HUDEP-2 (cell line): Measurements from ENCODE around the gene GPATCH2.

Experiments used
- DNase-seq, 76 experiments: peaks; one replicate each; lab custom pipeline; 2025; ENCODE audit not compliant: unreplicated experiment in 76 of 76; lab: John Stamatoyannopoulos, UW

GPATCH2 gene

GRCh38 chr1:217630711-217631591 lies at the start of gene GPATCH2, which contains the start of gene SPATA17:
TSS of gene GPATCH2 (minus strand) at chr1:217631090. CDS start at chr1:217630971, 119 bp downstream.
TSS of gene SPATA17 (plus strand) at chr1:217631344. CDS start at chr1:217631379, 35 bp downstream.
- peak in 75 of 76 experiments; percentile 7 to 92 (median 63) for DNase-seq

- no peak for DNase-seq
These were observed 43.3 kb upstream of the GPATCH2 start for GRCh38 chr1:217674028-217674729.

GRCh38 chr1:217673387-217673786 lies 42.5 kb upstream of the GPATCH2 start:
- no peak for DNase-seq

GRCh38 chr1:217668351-217668940 lies 37.6 kb upstream of the GPATCH2 start:
- DNase-seq: no peak

GRCh38 chr1:217661407-217661806 lies 30.5 kb upstream of the GPATCH2 start:
- DNase-seq: no peak

GRCh38 chr1:217660353-217661062 lies 29.6 kb upstream of the GPATCH2 start:
- no peak for DNase-seq

- DNase-seq: no peak
These were observed 19.8 kb upstream of the GPATCH2 start for GRCh38 chr1:217650674-217651073.

- DNase-seq: no peak
These were observed 16.9 kb upstream of the GPATCH2 start for GRCh38 chr1:217647791-217648190.

- DNase-seq: no peak
These were observed 11.6 kb upstream of the GPATCH2 start for GRCh38 chr1:217642455-217642854.

- DNase-seq: no peak
These were observed 3.5 kb downstream of the GPATCH2 start for GRCh38 chr1:217627431-217627830.

GRCh38 chr1:217626321-217626720 lies 4.6 kb downstream of the GPATCH2 start:
- no peak for DNase-seq

GRCh38 chr1:217622042-217622441 lies 8.8 kb downstream of the GPATCH2 start:
- DNase-seq: no peak

GRCh38 chr1:217620814-217621213 lies 10.1 kb downstream of the GPATCH2 start:
- DNase-seq: no peak

- no peak for DNase-seq
These were observed 13.8 kb downstream of the GPATCH2 start for GRCh38 chr1:217617126-217617525.

GRCh38 chr1:217614200-217614712 lies 16.6 kb downstream of the GPATCH2 start:
- DNase-seq: no peak

- no peak for DNase-seq
These were observed 25.5 kb downstream of the GPATCH2 start for GRCh38 chr1:217605390-217605789.

GRCh38 chr1:217602380-217602779 lies 28.5 kb downstream of the GPATCH2 start:
- DNase-seq: no peak

- DNase-seq: peak in 24 of 76 experiments; percentile 1 to 57 (median 22)
These were observed 31.7 kb downstream of the GPATCH2 start for GRCh38 chr1:217599154-217599553.

GRCh38 chr1:217590598-217590997 lies 40.3 kb downstream of the GPATCH2 start:
- DNase-seq: no peak

- no peak for DNase-seq
These were observed 44.3 kb downstream of the GPATCH2 start for GRCh38 chr1:217586586-217586985.
